Left ventricle myocardium superior (tissue), 1 donor: ENCODE data around the gene DNAJC30. TPM values are rescaled to one million over a fixed set of nuclear protein-coding genes. Genes with fewer than 3 reads are reported as not detected.
A peak's percentile ranks its signal among the peaks of the same experiment; 100 is the strongest.
"Not testable (repeated sequence)": the region's sequence is repeated elsewhere in the genome, so short reads cannot be mapped to it uniquely, and the experiment has no call there.

Source experiments
- ATAC-seq: fragments of 200-7000 bp; cut with Tn5 transposase; one replicate; pipeline ENCODE4 v1.9.1; 2020; ENCODE audit warnings: mild to moderate bottlenecking, moderate library complexity
- DNase-seq: peaks from one replicate; pipeline ENCODE4 v3.0.0-alpha.2; 2020
- intact Hi-C: fragments of 100-400 bp; cut with micrococcal nuclease; formaldehyde crosslinking; loops from one replicate; pipeline ENCODE4 v1.11.0; 2022
- total RNA-seq: library from RNA; stranded (reverse); fragmentation: NEBNext Ultra II Directional; extraction: Animal tissue kit (Norgen Biotek cat#: 25700); gene quantifications from one replicate; pipeline ENCODE4 v1.2.1, GENCODE V29; 2021
- donor health status: DM: no; HTN: yes; CAD: no; lungs with severe emphysema.

DNAJC30 gene
- total RNA-seq, 1 donor from 2014 or later = 13.2 TPM

GRCh38 chr7:73715648-73716317, 32.5 kb upstream of the DNAJC30 start:
- intact Hi-C loops = no loop called here
- ATAC-seq (no peak), DNase-seq (no peak)

- intact Hi-C loops, DNase-seq, ATAC-seq: not testable (repeated sequence)
These were observed 30.1 kb upstream of the DNAJC30 start for GRCh38 chr7:73713319-73713718.

- DNase-seq = no peak
- ATAC-seq = no peak
- intact Hi-C loops = no loop called here
These were observed 29.5 kb upstream of the DNAJC30 start for GRCh38 chr7:73712773-73713172.

GRCh38 chr7:73708961-73709549, 25.8 kb upstream of the DNAJC30 start:
- intact Hi-C loops = no loop called here
- DNase-seq (no peak), ATAC-seq (no peak)

- peak; percentile 74 for DNase-seq
- intact Hi-C loops = no loop called here
- peak; percentile 24 for ATAC-seq
These were observed 23.9 kb upstream of the DNAJC30 start for GRCh38 chr7:73707045-73707631.

GRCh38 chr7:73706126-73707044, 23.1 kb upstream of the DNAJC30 start:
- ATAC-seq (no peak), DNase-seq (no peak)
- intact Hi-C loops = no loop called here

GRCh38 chr7:73705551-73705920, 22.3 kb upstream of the DNAJC30 start:
- DNase-seq = no peak
- intact Hi-C loops = no loop called here

GRCh38 chr7:73704640-73705550, 21.6 kb upstream of the DNAJC30 start:
- no peak for ATAC-seq
- intact Hi-C loops = no loop called here
- DNase-seq = no peak

More at GRCh38 chr7:73705551-73705920, 22.3 kb upstream of the DNAJC30 start:
- no peak for ATAC-seq

- DNase-seq (peak; percentile 70), ATAC-seq (peak; percentile 69)
- intact Hi-C loops = no loop called here
These were observed 20.7 kb upstream of the DNAJC30 start for GRCh38 chr7:73703757-73704639.

GRCh38 chr7:73703225-73703624, 20.0 kb upstream of the DNAJC30 start:
- DNase-seq (no peak), ATAC-seq (no peak)
- intact Hi-C loops = no loop called here

- ATAC-seq (no peak), DNase-seq (no peak)
- intact Hi-C loops = no loop called here
These were observed 19.4 kb upstream of the DNAJC30 start for GRCh38 chr7:73702665-73703064.

- intact Hi-C loops = no loop called here
- DNase-seq = no peak
- ATAC-seq = no peak
These were observed 19.0 kb upstream of the DNAJC30 start for GRCh38 chr7:73702226-73702625.

GRCh38 chr7:73701357-73701995, 18.2 kb upstream of the DNAJC30 start:
- ATAC-seq (peak; percentile 45), DNase-seq (no peak)
- intact Hi-C loops = no loop called here

- no peak for ATAC-seq
- intact Hi-C loops = no loop called here
- DNase-seq = no peak
These were observed 17.4 kb upstream of the DNAJC30 start for GRCh38 chr7:73700581-73701134.

GRCh38 chr7:73700069-73700423, 16.8 kb upstream of the DNAJC30 start:
- DNase-seq (no peak), ATAC-seq (no peak)
- intact Hi-C loops = no loop called here

GRCh38 chr7:73699370-73700068, 16.3 kb upstream of the DNAJC30 start:
- no peak for ATAC-seq
- no peak for DNase-seq
- intact Hi-C loops = no loop called here

- DNase-seq (no peak), ATAC-seq (no peak)
- intact Hi-C loops = no loop called here
These were observed 15.2 kb upstream of the DNAJC30 start for GRCh38 chr7:73698410-73698809.
